WTC11 (cell line): ENCODE results near the gene CNBP.

Experiments used
- CREB1 ChIP-seq: sonication (generic); formaldehyde crosslinking; IDR thresholded peaks from 2 replicates; pipeline ENCODE4 v1.8.0; 2023; ENCODE audit warnings: mild to moderate bottlenecking, missing genetic modification reagents
- SMAD3 ChIP-seq: sonication (generic); formaldehyde crosslinking; IDR thresholded peaks from 2 replicates; pipeline ENCODE4 v1.8.0; 2022; ENCODE audit warnings: missing genetic modification reagents, mild to moderate bottlenecking, borderline replicate concordance
- TF ChIP-seq, protein P1 (sequence below): fragments of 250-450 bp; sonication (Bioruptor Pico); IDR thresholded peaks from 2 replicates; pipeline ENCODE4 v1.8.0; 2021; ENCODE audit warnings: mild to moderate bottlenecking
- TF ChIP-seq, protein P2 (sequence below): fragments of 200-600 bp; IDR thresholded peaks from 2 replicates; pipeline ENCODE4 v1.8.0; 2022; ENCODE audit warnings: antibody characterized with exemption

DNA sequence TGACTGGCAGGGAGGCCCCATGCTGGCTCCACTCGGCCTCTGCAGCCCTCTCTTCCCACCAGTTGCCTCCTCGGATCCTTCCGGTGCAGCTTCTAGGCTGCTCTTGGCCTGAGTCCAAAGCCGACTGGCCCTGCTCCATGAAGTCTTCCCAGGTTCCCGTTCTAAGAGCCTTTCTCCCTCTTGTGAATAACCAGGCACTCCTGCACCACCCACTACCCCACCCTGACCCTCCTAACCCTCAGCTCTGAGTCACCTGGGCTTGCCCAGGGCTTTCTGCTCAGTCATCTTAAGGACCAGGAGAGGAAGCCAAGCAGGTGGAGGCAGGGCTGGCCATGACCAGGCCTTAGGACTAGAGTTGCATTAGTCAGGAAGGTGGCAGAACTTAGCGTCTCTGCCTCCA lies 28.1 kb upstream of the CNBP start:
- TF ChIP-seq, protein P1, sequence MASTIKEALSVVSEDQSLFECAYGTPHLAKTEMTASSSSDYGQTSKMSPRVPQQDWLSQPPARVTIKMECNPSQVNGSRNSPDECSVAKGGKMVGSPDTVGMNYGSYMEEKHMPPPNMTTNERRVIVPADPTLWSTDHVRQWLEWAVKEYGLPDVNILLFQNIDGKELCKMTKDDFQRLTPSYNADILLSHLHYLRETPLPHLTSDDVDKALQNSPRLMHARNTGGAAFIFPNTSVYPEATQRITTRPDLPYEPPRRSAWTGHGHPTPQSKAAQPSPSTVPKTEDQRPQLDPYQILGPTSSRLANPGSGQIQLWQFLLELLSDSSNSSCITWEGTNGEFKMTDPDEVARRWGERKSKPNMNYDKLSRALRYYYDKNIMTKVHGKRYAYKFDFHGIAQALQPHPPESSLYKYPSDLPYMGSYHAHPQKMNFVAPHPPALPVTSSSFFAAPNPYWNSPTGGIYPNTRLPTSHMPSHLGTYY (CRISPR knock-in tag), result no peak
- TF ChIP-seq CREB1 (CRISPR knock-in tag), result no peak
- TF ChIP-seq, protein P2, sequence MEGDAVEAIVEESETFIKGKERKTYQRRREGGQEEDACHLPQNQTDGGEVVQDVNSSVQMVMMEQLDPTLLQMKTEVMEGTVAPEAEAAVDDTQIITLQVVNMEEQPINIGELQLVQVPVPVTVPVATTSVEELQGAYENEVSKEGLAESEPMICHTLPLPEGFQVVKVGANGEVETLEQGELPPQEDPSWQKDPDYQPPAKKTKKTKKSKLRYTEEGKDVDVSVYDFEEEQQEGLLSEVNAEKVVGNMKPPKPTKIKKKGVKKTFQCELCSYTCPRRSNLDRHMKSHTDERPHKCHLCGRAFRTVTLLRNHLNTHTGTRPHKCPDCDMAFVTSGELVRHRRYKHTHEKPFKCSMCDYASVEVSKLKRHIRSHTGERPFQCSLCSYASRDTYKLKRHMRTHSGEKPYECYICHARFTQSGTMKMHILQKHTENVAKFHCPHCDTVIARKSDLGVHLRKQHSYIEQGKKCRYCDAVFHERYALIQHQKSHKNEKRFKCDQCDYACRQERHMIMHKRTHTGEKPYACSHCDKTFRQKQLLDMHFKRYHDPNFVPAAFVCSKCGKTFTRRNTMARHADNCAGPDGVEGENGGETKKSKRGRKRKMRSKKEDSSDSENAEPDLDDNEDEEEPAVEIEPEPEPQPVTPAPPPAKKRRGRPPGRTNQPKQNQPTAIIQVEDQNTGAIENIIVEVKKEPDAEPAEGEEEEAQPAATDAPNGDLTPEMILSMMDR, result no peak
- no peak for TF ChIP-seq SMAD3
